Measurements from ENCODE around the gene MYO7A. TPM values are rescaled to one million over a fixed set of nuclear protein-coding genes. Genes with fewer than 3 reads are reported as not detected.

MYO7A gene
- total RNA-seq, 2 experiments from 2014 or later = 0.61 to 0.63 TPM

DNA sequence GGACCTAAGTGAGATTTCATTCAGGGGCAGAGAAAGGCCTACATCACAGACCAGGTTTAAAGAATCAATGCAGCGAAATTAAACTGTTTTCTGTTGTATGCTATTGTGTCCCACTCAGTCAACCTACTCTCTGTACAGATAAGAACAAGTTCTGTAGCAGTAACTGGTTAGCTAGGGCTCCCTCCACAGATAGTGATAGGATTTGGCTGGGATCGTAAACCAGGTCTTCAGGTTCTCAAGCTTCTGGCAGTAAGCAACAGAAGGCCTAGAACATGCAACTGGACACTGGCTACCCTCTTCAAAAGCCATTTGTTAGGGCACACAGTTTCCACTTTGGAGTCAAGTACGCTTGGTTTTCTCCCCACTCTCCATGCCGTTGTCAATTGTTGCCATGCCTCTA lies 104.2 kb downstream of the MYO7A start:
- no peak overlapping the region for H3K27ac ChIP-seq (ENCODE audit: low read depth in 1 of 2, low read length in 2 of 2)
- ChIA-PET POLR2A (no interaction called here), CTCF (no interaction called here)
- DNase-seq (no peak), ATAC-seq (ENCODE audit: poor library complexity) (no peak)
- H3K27ac Mint-ChIP-seq = no peak overlapping the region
- no peaks in the 10 kb centered on the region for H3K36me3 ChIP-seq (ENCODE audit: insufficient read depth, low read length)
- peaks cover 2% of the 10 kb centered on the region for H3K27me3 Mint-ChIP-seq
- peaks cover 0 to 2% of the 10 kb centered on the region in 2 experiments for H3K27me3 ChIP-seq (ENCODE audit: control insufficient read depth in 1 of 2, insufficient read depth in 2 of 2, low read length in 2 of 2)
- H3K36me3 Mint-ChIP-seq (ENCODE audit: low read depth) = no peaks in the 10 kb centered on the region
- H3K4me1 Mint-ChIP-seq (ENCODE audit: low read depth) = no peaks in the 10 kb centered on the region
- TF ChIP-seq, protein P1, sequence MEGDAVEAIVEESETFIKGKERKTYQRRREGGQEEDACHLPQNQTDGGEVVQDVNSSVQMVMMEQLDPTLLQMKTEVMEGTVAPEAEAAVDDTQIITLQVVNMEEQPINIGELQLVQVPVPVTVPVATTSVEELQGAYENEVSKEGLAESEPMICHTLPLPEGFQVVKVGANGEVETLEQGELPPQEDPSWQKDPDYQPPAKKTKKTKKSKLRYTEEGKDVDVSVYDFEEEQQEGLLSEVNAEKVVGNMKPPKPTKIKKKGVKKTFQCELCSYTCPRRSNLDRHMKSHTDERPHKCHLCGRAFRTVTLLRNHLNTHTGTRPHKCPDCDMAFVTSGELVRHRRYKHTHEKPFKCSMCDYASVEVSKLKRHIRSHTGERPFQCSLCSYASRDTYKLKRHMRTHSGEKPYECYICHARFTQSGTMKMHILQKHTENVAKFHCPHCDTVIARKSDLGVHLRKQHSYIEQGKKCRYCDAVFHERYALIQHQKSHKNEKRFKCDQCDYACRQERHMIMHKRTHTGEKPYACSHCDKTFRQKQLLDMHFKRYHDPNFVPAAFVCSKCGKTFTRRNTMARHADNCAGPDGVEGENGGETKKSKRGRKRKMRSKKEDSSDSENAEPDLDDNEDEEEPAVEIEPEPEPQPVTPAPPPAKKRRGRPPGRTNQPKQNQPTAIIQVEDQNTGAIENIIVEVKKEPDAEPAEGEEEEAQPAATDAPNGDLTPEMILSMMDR (IDR thresholded peaks at IDR 0.05) = no peak
- no peaks in the 10 kb centered on the region for H3K9me3 Mint-ChIP-seq
- H3K4me3 Mint-ChIP-seq = no peak overlapping the region
- intact Hi-C loops (cut with DNase I, micrococcal nuclease) = no loop called here
- H3K4me3 ChIP-seq (ENCODE audit: low read length) = no peak overlapping the region
- no peaks in the 10 kb centered on the region for H3K9me3 ChIP-seq (ENCODE audit: control insufficient read depth in 1 of 2, insufficient read depth in 1 of 2, low read length in 2 of 2)
- no peaks in the 10 kb centered on the region for H3K4me1 ChIP-seq (ENCODE audit: insufficient read depth, low read length)

DNA sequence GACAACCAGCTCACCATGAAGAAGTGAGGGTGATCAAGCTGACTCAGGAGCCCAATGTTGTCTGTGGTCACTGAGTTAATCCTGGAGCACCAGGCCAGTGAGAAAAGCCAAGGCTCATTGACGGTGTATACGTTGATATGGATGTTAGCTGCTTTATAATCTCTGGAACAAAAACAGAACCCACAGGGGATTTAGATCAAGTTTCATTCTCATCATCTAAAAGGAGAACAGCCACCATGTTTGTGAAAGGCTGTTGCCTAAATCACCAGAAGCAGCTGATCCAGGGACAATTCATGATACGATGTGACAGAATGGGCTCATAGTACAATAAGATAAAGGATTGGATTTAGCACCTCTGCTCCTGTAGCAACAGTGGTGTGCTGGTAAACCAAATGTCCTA lies 105.0 kb downstream of the MYO7A start:
- Histone ChIP-seq H3K27me3 (ENCODE audit: control insufficient read depth in 1 of 2, insufficient read depth in 2 of 2, low read length in 2 of 2) (no peaks in the 10 kb centered on the region), H3K9me3 (ENCODE audit: control insufficient read depth in 1 of 2, insufficient read depth in 1 of 2, low read length in 2 of 2) (no peaks in the 10 kb centered on the region), H3K27ac (ENCODE audit: low read depth in 1 of 2, low read length in 2 of 2) (no peak overlapping the region), H3K4me1 (ENCODE audit: insufficient read depth, low read length) (no peaks in the 10 kb centered on the region), H3K4me3 (ENCODE audit: low read length) (no peak overlapping the region), H3K36me3 (ENCODE audit: insufficient read depth, low read length) (no peaks in the 10 kb centered on the region)
- ChIA-PET CTCF (no interaction called here), POLR2A (no interaction called here)
- intact Hi-C loops (cut with DNase I, micrococcal nuclease) = no loop called here
- no peaks in the 10 kb centered on the region for H3K27me3 Mint-ChIP-seq
- DNase-seq (no peak), ATAC-seq (ENCODE audit: poor library complexity) (no peak)
- H3K9me3 Mint-ChIP-seq = no peaks in the 10 kb centered on the region
- H3K4me3 Mint-ChIP-seq = no peak overlapping the region
- no peaks in the 10 kb centered on the region for H3K4me1 Mint-ChIP-seq (ENCODE audit: low read depth)
- H3K36me3 Mint-ChIP-seq (ENCODE audit: low read depth) = no peaks in the 10 kb centered on the region
- TF ChIP-seq, protein P1 (IDR thresholded peaks at IDR 0.05) = no peak
- no peak overlapping the region for H3K27ac Mint-ChIP-seq

DNA sequence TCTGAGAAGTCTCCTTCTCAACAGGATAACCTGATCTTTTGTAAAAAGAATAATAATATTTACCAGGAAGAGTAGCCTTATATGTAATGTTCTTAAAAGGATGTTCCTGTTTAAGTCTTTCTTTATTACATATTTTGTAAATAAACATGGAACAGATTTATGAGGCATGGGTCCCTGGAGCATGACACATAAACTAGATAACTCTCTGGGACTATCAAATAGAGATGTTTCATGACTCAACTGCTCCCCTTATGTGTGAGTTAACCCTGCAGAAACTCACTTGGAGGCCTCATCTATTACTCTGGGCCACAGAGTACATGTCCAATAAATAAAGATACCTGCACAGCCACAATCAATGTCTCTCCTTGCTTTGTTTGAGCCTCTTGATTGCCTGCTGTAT lies 108.9 kb downstream of the MYO7A start:
- H3K9me3 ChIP-seq (ENCODE audit: control insufficient read depth in 1 of 2, insufficient read depth in 1 of 2, low read length in 2 of 2) = no peaks in the 10 kb centered on the region
- Mint-ChIP-seq H3K4me3 (no peak overlapping the region), H3K27me3 (no peaks in the 10 kb centered on the region), H3K9me3 (no peaks in the 10 kb centered on the region), H3K36me3 (ENCODE audit: low read depth) (no peaks in the 10 kb centered on the region), H3K4me1 (ENCODE audit: low read depth) (no peaks in the 10 kb centered on the region), H3K27ac (no peak overlapping the region)
- H3K27me3 ChIP-seq (ENCODE audit: control insufficient read depth in 1 of 2, insufficient read depth in 2 of 2, low read length in 2 of 2) = no peaks in the 10 kb centered on the region
- H3K4me3 ChIP-seq (ENCODE audit: low read length) = no peak overlapping the region
- TF ChIP-seq, protein P1 (IDR thresholded peaks at IDR 0.05) = no peak
- H3K36me3 ChIP-seq (ENCODE audit: insufficient read depth, low read length) = no peaks in the 10 kb centered on the region
- DNase-seq = no peak
- no peak for ATAC-seq (ENCODE audit: poor library complexity)
- intact Hi-C loops (cut with DNase I, micrococcal nuclease) = no loop called here
- CTCF ChIA-PET = no interaction called here
- POLR2A ChIA-PET = no interaction called here
- H3K27ac ChIP-seq (ENCODE audit: low read depth in 1 of 2, low read length in 2 of 2) = no peak overlapping the region
- H3K4me1 ChIP-seq (ENCODE audit: insufficient read depth, low read length) = no peaks in the 10 kb centered on the region

Data from CD4-positive, alpha-beta T cell (primary cell).